A673 (cell line): Measurements from ENCODE around the gene PRODH.
"Not testable (repeated sequence)": the region's sequence is repeated elsewhere in the genome, so short reads cannot be mapped to it uniquely, and the experiment has no call there.

Experiments used
- CTCF ChIP-seq: fragments of 300-800, 200-600 bp; sonication (generic); conservative IDR thresholded peaks from 2 replicates; pipeline ENCODE4 v1.5.1; 2017; ENCODE audit warnings: low read depth, mild to moderate bottlenecking, antibody characterized with exemption, low read length, moderate library complexity, mixed read lengths
- EZH2 ChIP-seq: fragments of 200-600 bp; sonication (generic); IDR thresholded peaks from 2 replicates; pipeline ENCODE4 v1.6.1; 2017; ENCODE audit warnings: borderline replicate concordance, low read depth, mild to moderate bottlenecking, mixed read lengths, antibody characterized with exemption, low read length; ENCODE audit not compliant: poor library complexity, severe bottlenecking

- not testable (repeated sequence) for TF ChIP-seq CTCF, EZH2
Measured at GRCh38 chr22:18967391-18968010, 31.4 kb upstream of the PRODH start.
